HFFc6 (cell line): ENCODE results near the gene STRA6. TPM values are rescaled to one million over a fixed set of nuclear protein-coding genes. Genes with fewer than 3 reads are reported as not detected.

Experiments used
- DNase-seq: peaks from one replicate; pipeline ENCODE4 v3.0.0-alpha.2; 2018
- H3K27ac Mint-ChIP-seq: 2 replicates; pipeline ENCODE4 v1.8.0; 2020; ENCODE audit warnings: mild to moderate bottlenecking, mixed read lengths
- H3K27me3 Mint-ChIP-seq: 2 replicates; pipeline ENCODE4 v1.8.0; 2021; ENCODE audit warnings: mild to moderate bottlenecking, moderate library complexity, mixed read lengths; ENCODE audit not compliant: insufficient read depth
- H3K36me3 Mint-ChIP-seq: 2 replicates; pipeline ENCODE4 v1.8.0; 2021; ENCODE audit warnings: low read depth, mixed read lengths
- H3K4me1 Mint-ChIP-seq: 2 replicates; pipeline ENCODE4 v1.8.0; 2020; ENCODE audit warnings: low read depth, mixed read lengths
- H3K4me3 Mint-ChIP-seq: 2 replicates; pipeline ENCODE4 v1.8.0; 2020; ENCODE audit warnings: mild to moderate bottlenecking, moderate library complexity, mixed read lengths
- H3K9me3 Mint-ChIP-seq: 2 replicates; pipeline ENCODE4 v1.8.0; 2020; ENCODE audit warnings: mild to moderate bottlenecking, mixed read lengths
- CTCF ChIP-seq: fragments of 200-600 bp; sonication (generic); IDR thresholded peaks from 2 replicates; pipeline ENCODE4 v1.5.0; 2021; ENCODE audit warnings: antibody characterized with exemption, mild to moderate bottlenecking
- total RNA-seq, 6 experiments: library from RNA; stranded (reverse); fragmentation: NEBNext Ultra II Directional; extraction: Animal tissue kit (Norgen Biotek cat#: 25700); gene quantifications; 2 replicates in 1 of 6; 3 replicates in 5 of 6; pipeline ENCODE4 v1.2.3, GENCODE V29; 2021

STRA6 gene
- total RNA-seq, 6 experiments from 2014 or later = 2.2 to 3.2 (median 2.6) TPM

- Mint-ChIP-seq H3K27ac (peak overlapping the region; percentile 91), H3K36me3 (no peaks in the 10 kb centered on the region), H3K4me3 (peak overlapping the region; percentile 54; the same call in 1 of the 2 replicates), H3K4me1 (peaks cover 56% of the 10 kb centered on the region), H3K27me3 (no peaks in the 10 kb centered on the region; the same call in 1 of the 2 replicates), H3K9me3 (no peaks in the 10 kb centered on the region)
- DNase-seq = no peak
- no peak for TF ChIP-seq CTCF
These were observed 24.1 kb downstream of the STRA6 start for GRCh38 chr15:74178326-74179100.

- Mint-ChIP-seq H3K27me3 (peaks cover 3% of the 10 kb centered on the region; the same call in 1 of the 2 replicates), H3K4me3 (peak overlapping the region; percentile 11; the same call in 1 of the 2 replicates), H3K27ac (peak overlapping the region; percentile 19), H3K36me3 (no peaks in the 10 kb centered on the region), H3K4me1 (peaks cover 69% of the 10 kb centered on the region), H3K9me3 (no peaks in the 10 kb centered on the region)
- DNase-seq = no peak
- no peak for TF ChIP-seq CTCF
These were observed 26.0 kb downstream of the STRA6 start for GRCh38 chr15:74176262-74177214.

GRCh38 chr15:74175271-74176191, 27.1 kb downstream of the STRA6 start:
- Mint-ChIP-seq H3K36me3 (no peaks in the 10 kb centered on the region), H3K9me3 (no peaks in the 10 kb centered on the region), H3K27ac (no peak overlapping the region), H3K4me3 (no peak overlapping the region), H3K4me1 (peaks cover 62% of the 10 kb centered on the region), H3K27me3 (peaks cover 3% of the 10 kb centered on the region; the same call in 1 of the 2 replicates)
- DNase-seq = no peak
- no peak for TF ChIP-seq CTCF

GRCh38 chr15:74174958-74175253, 27.7 kb downstream of the STRA6 start:
- H3K4me1 Mint-ChIP-seq = peaks cover 56% of the 10 kb centered on the region
- H3K27ac Mint-ChIP-seq = no peak overlapping the region
- DNase-seq = no peak
- TF ChIP-seq CTCF = no peak
- no peak overlapping the region for H3K4me3 Mint-ChIP-seq
- H3K36me3 Mint-ChIP-seq = no peaks in the 10 kb centered on the region
- H3K9me3 Mint-ChIP-seq = no peaks in the 10 kb centered on the region
- peaks cover 3% of the 10 kb centered on the region; the same call in 1 of the 2 replicates for H3K27me3 Mint-ChIP-seq
